Measurements from ENCODE around the gene ABI1.

The ABI1 gene

DNA sequence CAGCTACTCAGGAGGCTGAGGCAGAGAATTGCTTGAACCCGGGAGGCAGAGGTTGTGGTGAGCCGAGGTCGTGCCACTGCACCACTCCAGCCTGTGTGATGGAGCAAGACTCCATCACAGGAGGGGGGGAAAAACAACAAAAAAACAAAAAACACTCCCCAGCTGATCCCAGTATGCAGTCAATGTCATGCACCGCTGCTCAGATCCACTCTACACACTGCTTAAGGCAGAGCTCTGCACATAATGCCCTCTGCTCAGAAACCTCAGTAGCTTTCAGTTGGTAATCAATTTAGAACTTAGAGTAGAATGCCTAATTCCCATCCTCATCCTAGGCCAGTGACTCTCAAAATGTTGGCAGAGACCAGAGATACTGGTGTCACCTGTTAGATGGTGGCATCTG is 119.4 kb downstream of the ABI1 start:
- H3K4me1 ChIP-seq (ENCODE audit: control insufficient read depth, insufficient read depth, low read length), result no peaks in the 10 kb centered on the region

DNA sequence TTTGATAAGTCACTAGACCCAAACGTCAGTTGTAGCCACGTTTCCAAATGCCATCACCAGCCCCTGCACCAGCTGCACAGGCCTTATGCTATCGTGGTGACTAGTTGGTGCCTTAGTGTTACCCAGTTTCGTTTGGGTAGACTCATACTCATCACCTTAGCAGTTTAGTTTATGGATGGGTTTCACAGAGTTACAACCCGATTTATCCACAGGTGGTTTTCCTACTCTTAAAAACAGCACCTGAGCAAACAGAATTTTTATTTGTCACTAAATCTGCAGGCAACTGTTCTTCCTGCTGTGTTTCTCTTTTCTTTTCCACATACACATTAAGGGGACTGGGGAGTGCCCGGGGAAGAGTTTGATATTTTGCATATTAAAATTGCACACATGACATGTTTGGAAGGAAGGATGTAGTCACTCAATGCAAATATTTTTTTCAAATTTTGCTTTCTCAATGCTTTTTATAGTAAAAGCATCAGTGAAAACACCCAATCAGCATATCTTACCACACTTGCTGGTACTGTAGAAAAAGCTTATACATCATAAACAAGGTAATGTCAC is 121.6 kb downstream of the ABI1 start:
- Histone ChIP-seq H3K4me1 (ENCODE audit: control insufficient read depth, insufficient read depth, low read length) (no peaks in the 10 kb centered on the region), H3K36me3 (ENCODE audit: control insufficient read depth in 2 of 2, insufficient read depth in 1 of 2, low read length in 2 of 2) (peaks cover 34 to 95% of the 10 kb centered on the region in 2 experiments)
- no peak for TF ChIP-seq ZNF121 (tag by site-specific recombination; IDR thresholded peaks at IDR 0.05)
- TF ChIP-seq, protein P1, sequence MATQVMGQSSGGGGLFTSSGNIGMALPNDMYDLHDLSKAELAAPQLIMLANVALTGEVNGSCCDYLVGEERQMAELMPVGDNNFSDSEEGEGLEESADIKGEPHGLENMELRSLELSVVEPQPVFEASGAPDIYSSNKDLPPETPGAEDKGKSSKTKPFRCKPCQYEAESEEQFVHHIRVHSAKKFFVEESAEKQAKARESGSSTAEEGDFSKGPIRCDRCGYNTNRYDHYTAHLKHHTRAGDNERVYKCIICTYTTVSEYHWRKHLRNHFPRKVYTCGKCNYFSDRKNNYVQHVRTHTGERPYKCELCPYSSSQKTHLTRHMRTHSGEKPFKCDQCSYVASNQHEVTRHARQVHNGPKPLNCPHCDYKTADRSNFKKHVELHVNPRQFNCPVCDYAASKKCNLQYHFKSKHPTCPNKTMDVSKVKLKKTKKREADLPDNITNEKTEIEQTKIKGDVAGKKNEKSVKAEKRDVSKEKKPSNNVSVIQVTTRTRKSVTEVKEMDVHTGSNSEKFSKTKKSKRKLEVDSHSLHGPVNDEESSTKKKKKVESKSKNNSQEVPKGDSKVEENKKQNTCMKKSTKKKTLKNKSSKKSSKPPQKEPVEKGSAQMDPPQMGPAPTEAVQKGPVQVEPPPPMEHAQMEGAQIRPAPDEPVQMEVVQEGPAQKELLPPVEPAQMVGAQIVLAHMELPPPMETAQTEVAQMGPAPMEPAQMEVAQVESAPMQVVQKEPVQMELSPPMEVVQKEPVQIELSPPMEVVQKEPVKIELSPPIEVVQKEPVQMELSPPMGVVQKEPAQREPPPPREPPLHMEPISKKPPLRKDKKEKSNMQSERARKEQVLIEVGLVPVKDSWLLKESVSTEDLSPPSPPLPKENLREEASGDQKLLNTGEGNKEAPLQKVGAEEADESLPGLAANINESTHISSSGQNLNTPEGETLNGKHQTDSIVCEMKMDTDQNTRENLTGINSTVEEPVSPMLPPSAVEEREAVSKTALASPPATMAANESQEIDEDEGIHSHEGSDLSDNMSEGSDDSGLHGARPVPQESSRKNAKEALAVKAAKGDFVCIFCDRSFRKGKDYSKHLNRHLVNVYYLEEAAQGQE (tag by site-specific recombination; IDR thresholded peaks at IDR 0.05), result no peak
- no peak for TF ChIP-seq ZNF112 (tag by site-specific recombination; IDR thresholded peaks at IDR 0.05)
- 0 out of 2 replicates have a peak, but pooled peaks have one; percentile 14 for TF ChIP-seq SCRT1 (tag by site-specific recombination; IDR thresholded peaks at IDR 0.05; ENCODE audit: borderline replicate concordance)
- TF ChIP-seq, protein P2, sequence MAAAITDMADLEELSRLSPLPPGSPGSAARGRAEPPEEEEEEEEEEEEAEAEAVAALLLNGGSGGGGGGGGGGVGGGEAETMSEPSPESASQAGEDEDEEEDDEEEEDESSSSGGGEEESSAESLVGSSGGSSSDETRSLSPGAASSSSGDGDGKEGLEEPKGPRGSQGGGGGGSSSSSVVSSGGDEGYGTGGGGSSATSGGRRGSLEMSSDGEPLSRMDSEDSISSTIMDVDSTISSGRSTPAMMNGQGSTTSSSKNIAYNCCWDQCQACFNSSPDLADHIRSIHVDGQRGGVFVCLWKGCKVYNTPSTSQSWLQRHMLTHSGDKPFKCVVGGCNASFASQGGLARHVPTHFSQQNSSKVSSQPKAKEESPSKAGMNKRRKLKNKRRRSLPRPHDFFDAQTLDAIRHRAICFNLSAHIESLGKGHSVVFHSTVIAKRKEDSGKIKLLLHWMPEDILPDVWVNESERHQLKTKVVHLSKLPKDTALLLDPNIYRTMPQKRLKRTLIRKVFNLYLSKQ (tag by site-specific recombination; IDR thresholded peaks at IDR 0.05; ENCODE audit: borderline replicate concordance), result no peak
- no peak for TF ChIP-seq ZNF561 (tag by site-specific recombination; IDR thresholded peaks at IDR 0.05; ENCODE audit: borderline replicate concordance)

More for the DNA sequence above, 119.4 kb downstream of the ABI1 start:
- TF ChIP-seq ZNF280C (tag by site-specific recombination; IDR thresholded peaks at IDR 0.05) (no peak), ZNF169 (tag by site-specific recombination; IDR thresholded peaks at IDR 0.05) (no peak), ZNF16 (tag by site-specific recombination; IDR thresholded peaks at IDR 0.05; ENCODE audit: low read depth) (no peak), ZNF114 (tag by site-specific recombination; IDR thresholded peaks at IDR 0.05) (no peak), ZNF658 (tag by site-specific recombination; IDR thresholded peaks at IDR 0.05) (no peak), ZNF426 (tag by site-specific recombination; IDR thresholded peaks at IDR 0.05) (no peak), IKZF3 (tag by site-specific recombination; IDR thresholded peaks at IDR 0.05) (no peak), ZNF580 (tag by site-specific recombination; IDR thresholded peaks at IDR 0.05) (no peak), WT1 (tag by site-specific recombination; IDR thresholded peaks at IDR 0.05) (no peak), ZNF148 (tag by site-specific recombination; IDR thresholded peaks at IDR 0.05; ENCODE audit: borderline replicate concordance) (no peak), ZEB2 (tag by site-specific recombination; IDR thresholded peaks at IDR 0.05) (no peak)
- TF ChIP-seq, protein P3, sequence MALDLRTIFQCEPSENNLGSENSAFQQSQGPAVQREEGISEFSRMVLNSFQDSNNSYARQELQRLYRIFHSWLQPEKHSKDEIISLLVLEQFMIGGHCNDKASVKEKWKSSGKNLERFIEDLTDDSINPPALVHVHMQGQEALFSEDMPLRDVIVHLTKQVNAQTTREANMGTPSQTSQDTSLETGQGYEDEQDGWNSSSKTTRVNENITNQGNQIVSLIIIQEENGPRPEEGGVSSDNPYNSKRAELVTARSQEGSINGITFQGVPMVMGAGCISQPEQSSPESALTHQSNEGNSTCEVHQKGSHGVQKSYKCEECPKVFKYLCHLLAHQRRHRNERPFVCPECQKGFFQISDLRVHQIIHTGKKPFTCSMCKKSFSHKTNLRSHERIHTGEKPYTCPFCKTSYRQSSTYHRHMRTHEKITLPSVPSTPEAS (tag by site-specific recombination; IDR thresholded peaks at IDR 0.05), result no peak
- TF ChIP-seq, protein P4, sequence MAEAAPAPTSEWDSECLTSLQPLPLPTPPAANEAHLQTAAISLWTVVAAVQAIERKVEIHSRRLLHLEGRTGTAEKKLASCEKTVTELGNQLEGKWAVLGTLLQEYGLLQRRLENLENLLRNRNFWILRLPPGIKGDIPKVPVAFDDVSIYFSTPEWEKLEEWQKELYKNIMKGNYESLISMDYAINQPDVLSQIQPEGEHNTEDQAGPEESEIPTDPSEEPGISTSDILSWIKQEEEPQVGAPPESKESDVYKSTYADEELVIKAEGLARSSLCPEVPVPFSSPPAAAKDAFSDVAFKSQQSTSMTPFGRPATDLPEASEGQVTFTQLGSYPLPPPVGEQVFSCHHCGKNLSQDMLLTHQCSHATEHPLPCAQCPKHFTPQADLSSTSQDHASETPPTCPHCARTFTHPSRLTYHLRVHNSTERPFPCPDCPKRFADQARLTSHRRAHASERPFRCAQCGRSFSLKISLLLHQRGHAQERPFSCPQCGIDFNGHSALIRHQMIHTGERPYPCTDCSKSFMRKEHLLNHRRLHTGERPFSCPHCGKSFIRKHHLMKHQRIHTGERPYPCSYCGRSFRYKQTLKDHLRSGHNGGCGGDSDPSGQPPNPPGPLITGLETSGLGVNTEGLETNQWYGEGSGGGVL (tag by site-specific recombination; IDR thresholded peaks at IDR 0.05), result no peak
- no peak overlapping the region for H3K4me3 ChIP-seq (ENCODE audit: low read depth, low read length)
- no peaks in the 10 kb centered on the region for H3K9me3 ChIP-seq (ENCODE audit: control insufficient read depth, insufficient read depth, low read depth, low read length)
- H3K36me3 ChIP-seq (ENCODE audit: control insufficient read depth in 2 of 2, insufficient read depth in 1 of 2, low read length in 2 of 2), result peaks cover 37 to 88% of the 10 kb centered on the region in 2 experiments
- ChIA-PET POLR2A (no interaction called here), CTCF (no interaction called here)
- H3K27ac ChIP-seq (ENCODE audit: extremely low read depth, low read depth, low read length), result no peak overlapping the region

More for the DNA sequence above, 121.6 kb downstream of the ABI1 start:
- ChIA-PET CTCF (interaction anchor here (1.7 kb wide), 1 partner anchor 143 kb away, joined by 8 read pairs; no protein-coding TSS in a partner anchor), POLR2A (no interaction called here)
- H3K4me3 ChIP-seq (ENCODE audit: low read depth, low read length), result no peak overlapping the region
- no peaks in the 10 kb centered on the region for H3K9me3 ChIP-seq (ENCODE audit: control insufficient read depth, insufficient read depth, low read depth, low read length)
- H3K27ac ChIP-seq (ENCODE audit: extremely low read depth, low read depth, low read length), result no peak overlapping the region

Measured in HEK293 (cell line).